Dermis microvascular lymphatic vessel endothelial cell (primary cell): Measurements from ENCODE around the gene SRP9. TPM values are rescaled to one million over a fixed set of nuclear protein-coding genes. Genes with fewer than 3 reads are reported as not detected.
"Not testable (repeated sequence)": the region's sequence is repeated elsewhere in the genome, so short reads cannot be mapped to it uniquely, and the experiment has no call there.

ENCODE experiments used
- DNase-seq, 2 donors: peaks; one replicate each; pipeline versions ENCODE4 v3.0.0 to v3.0.0-alpha.2; 2010; ENCODE audit warnings: low read depth in 2 of 2
- total RNA-seq: library from RNA; depleted of rRNA; stranded (reverse); fragments of >200 nt; gene quantifications from 2 replicates; pipeline ENCODE4 v1.2.1, GENCODE V29; 2014

Gene SRP9
- total RNA-seq, 1 donor from 2014 or later = 199 TPM

DNA sequence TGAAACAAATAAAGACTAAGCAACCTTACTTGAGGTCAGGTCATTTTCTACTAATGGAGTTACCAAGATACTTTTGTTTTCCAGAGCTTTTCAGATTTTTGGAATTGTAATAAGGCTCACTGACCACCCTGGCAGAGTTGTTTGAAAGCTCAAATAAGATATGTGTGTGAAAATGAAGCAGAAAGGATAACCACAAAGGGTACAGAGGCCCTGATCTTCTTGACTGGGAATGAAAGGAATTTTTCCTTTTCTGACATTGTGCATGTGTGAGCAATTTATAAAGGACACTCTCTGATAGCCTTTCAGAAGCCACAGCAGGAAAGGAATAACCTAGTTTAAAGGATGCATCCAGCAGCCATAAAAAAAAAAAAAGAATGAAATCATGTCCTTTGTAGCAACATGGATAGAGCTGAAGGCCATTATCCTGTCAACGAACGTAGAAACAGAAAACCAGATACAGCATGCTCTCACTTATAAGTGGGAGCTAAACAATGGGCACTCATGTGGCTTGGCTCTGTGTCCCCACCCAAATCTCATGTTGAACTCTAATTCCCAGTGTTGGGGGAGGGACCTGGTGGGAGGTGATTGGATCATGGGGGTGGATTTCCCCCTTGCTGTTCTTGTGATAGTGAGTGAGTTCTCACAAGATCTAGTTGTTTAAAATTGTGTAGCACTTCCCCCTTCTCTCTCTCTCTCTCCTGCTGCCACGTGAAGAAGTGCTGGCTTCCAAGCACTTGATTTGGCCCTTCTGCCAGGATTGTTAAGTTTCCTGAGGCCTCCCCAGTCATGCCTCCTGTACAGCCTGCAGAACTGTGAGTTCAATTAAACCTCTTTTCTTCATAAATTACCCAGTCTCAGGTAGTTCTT is 3.1 kb upstream of the SRP9 start:
- no peak for DNase-seq

DNA sequence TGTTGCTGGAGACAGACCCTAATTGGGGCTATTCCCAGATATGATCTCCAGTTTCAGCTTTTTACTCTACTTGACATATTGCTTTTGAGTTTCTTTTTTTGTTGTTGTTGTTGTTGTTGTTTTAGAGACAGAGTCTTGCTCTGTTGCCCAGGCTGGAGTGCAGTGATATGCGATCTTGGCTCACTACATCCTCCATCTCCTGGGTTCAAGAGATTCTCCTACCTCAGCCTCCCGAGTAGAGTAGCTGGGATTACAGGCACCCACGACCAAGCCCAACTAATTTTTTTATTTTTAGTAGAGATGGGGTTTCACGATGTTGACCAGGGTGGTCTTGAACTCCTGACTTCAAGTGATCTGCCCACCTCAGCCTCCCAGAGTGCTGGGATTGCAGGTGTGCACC is 1.3 kb upstream of the SRP9 start:
- no peak for DNase-seq

DNA sequence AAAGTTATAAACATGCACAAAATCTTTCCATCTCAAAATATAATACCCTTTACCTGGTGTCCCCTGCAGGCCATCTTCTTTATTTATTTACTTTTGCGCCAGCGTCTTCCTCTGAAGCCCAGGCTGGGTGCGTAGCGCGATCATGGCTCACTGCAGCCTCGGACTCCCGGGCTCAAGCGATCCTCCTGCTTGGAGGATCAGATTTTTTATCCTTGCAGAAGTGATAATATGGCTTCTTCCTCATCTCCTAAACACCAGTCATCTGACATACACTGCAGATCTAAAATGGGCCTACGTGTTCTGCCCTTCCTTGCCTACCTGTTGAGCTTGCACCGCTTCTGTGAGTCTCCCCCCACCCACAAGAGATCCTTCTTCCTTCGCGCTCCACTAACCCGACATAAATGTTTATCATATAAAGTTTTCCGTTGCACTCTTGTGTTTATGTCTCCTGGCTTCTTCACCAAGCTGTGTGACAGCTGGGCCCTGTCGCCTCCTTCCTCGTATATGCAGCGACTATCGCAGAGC is 506 bp upstream of the SRP9 start:
- DNase-seq = no peak

DNA sequence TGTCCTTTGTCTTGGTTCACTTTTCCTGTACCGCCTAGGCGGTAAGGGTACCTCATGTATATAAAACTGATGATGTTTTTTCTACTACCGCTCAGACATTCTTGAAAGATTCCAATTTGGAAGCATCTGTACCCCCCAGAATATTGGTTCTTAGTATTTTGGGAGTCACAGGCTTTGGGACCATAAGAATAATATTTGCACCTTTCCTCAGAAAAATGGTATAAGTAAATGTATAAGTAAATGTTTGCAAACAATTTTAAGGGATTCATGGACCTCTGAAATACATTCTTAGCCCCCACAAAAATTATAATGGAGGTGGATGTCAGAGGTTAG is 677 bp downstream of the SRP9 start:
- DNase-seq = no peak

GRCh38 chr1:225779165-225779564 is 1.5 kb downstream of the SRP9 start:
- not testable (repeated sequence) for DNase-seq

DNA sequence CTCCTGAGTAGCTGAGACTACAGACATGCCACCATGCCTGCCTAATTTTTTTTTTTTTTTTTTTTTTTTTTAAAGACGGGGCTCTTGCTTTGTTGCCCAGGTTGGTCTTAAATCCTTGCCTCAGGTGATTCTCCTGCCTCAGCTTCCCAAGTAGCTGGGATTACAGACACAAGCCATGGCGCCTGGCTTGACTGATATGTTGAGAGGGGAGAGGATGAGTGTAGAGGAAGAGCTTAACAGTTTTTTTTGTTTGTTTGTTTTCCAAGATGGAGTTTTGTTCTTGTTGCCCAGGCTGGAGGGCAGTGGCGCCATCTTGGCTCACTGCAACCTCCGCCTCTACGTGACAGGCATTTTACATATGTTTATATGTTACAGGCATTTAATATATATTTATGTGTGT is 2.5 kb downstream of the SRP9 start:
- no peak for DNase-seq

DNA sequence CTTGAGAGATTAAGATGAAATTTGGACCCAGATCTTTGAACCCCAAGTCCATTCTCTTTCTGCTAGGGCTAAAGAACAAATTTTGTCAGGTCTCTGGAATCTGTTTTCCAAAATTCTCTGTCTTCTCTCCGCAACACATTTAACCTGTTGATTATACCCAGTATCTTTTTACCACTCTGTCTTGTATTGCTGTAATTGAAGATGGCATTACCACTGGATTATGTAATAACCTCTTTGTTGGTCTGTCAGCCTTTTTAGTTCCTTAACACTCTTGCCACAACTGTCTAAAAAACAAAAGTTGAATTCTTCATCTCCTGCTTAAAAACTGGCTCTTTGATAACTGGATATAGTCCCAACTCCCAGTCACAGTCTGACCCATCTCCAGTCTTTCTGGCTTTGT is 3.0 kb downstream of the SRP9 start:
- DNase-seq = no peak

DNA sequence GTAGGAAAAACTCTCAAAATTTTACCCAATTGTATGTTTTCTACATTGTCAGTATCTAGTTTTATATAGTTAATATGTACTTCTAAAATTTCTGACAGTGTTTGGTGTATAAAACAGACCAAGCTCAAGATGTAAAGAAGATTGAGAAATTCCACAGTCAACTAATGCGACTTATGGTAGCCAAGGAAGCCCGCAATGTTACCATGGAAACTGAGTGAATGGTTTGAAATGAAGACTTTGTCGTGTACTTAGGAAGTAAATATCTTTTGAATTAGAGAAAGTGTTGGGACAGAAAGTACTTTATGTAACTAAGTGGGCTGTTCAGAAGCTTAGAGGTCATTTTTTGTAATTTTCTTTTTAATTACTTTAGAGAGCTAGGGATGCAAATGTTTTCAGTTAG is 11.5 kb downstream of the SRP9 start:
- not testable (repeated sequence) for DNase-seq

- DNase-seq = no peak
These were observed 17.3 kb downstream of the SRP9 start for GRCh38 chr1:225794954-225795353.

GRCh38 chr1:225796097-225796496 is 18.5 kb downstream of the SRP9 start:
- DNase-seq = not testable (repeated sequence)

DNA sequence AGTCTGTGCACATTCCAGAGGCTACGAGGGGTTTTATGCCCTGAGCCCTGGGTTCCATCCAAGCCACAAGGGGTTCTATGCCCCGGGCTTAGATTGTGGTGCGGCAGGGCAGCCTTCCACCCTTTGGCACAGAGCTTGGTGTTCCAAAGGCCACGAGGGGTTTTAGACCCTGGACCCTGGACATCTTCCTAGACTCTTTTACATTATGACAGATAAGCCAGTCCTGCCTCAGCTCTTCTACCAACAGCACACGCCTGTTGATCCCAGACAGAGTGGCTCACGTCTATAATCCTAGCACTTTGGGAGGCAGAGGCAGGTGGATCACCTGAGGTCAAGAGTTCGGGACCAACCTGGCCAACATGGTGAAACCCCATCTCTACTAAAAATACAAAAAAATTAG is 23.5 kb downstream of the SRP9 start:
- DNase-seq = not testable (repeated sequence)

- no peak for DNase-seq
These were observed 28.6 kb downstream of the SRP9 start for GRCh38 chr1:225806249-225806648.

- not testable (repeated sequence) for DNase-seq
These were observed 29.1 kb downstream of the SRP9 start for GRCh38 chr1:225806736-225807135.

DNA sequence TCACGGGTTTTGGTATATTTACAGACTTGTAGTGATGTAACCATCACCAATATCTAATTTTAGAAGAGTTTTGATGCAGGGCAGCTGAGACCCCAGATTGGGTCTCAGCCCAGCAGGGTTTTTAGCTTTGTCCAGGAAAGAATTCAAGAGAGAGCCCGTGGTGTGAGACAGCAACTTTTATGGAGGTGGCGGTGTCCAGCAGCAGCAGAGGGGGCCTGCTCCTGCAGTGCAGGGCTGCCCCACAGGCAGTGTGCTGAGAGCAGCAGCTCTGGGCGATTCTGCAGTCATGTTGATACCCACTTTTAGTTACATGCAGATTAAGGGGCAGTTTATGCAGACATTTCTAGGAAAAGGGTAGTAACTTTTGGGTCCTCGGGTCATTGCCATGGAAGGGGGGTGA is 30.5 kb downstream of the SRP9 start:
- DNase-seq = no peak

- peak; percentile 33 to 86 for DNase-seq
These were observed 32.4 kb downstream of the SRP9 start, which contains the start of gene EPHX1 for GRCh38 chr1:225809842-225810578. Gene EPHX1 (plus strand): TSS chr1:225810124. CDS start chr1:225828730, 18,606 bp downstream.

- peak in 1 of 2 donors; percentile 62 for DNase-seq
These were observed 33.2 kb downstream of the SRP9 start for GRCh38 chr1:225810579-225811538.

GRCh38 chr1:225811622-225812487 is 34.2 kb downstream of the SRP9 start:
- DNase-seq = no peak

GRCh38 chr1:225812488-225813213 is 35.0 kb downstream of the SRP9 start:
- no peak for DNase-seq

GRCh38 chr1:225813214-225813964 is 35.8 kb downstream of the SRP9 start:
- DNase-seq = peak; percentile 58 to 84
